ENCODE results near the gene FAM200C. TPM values are rescaled to one million over a fixed set of nuclear protein-coding genes. Genes with fewer than 3 reads are reported as not detected.

Gene FAM200C
- total RNA-seq, 1 donor from 2014 or later, result 4.3 TPM

GRCh38 chr5:160419458-160420330, 19.8 kb upstream of the FAM200C start:
- no peak for DNase-seq (ENCODE audit: low read depth)

- peak; percentile 90 for DNase-seq (ENCODE audit: low read depth)
Measured at GRCh38 chr5:160418561-160419457, 19.0 kb upstream of the FAM200C start, which contains the start of gene SLU7. TSS of gene SLU7 (minus strand) at chr5:160419081. CDS start at chr5:160415294, 3,787 bp downstream.

- DNase-seq (ENCODE audit: low read depth), result peak; percentile 15
Measured at GRCh38 chr5:160398806-160399205, 1.0 kb downstream of the FAM200C start.

- no peak for DNase-seq (ENCODE audit: low read depth)
Measured at GRCh38 chr5:160397492-160397891, 2.4 kb downstream of the FAM200C start.

- DNase-seq (ENCODE audit: low read depth), result no peak
Measured at GRCh38 chr5:160395111-160395510, 4.7 kb downstream of the FAM200C start.

- peak; percentile 44 for DNase-seq (ENCODE audit: low read depth)
Measured at GRCh38 chr5:160390787-160391696, 8.8 kb downstream of the FAM200C start.

GRCh38 chr5:160387445-160387844, 12.4 kb downstream of the FAM200C start:
- DNase-seq (ENCODE audit: low read depth), result no peak

GRCh38 chr5:160385496-160385895, 14.4 kb downstream of the FAM200C start:
- DNase-seq (ENCODE audit: low read depth), result no peak

- no peak for DNase-seq (ENCODE audit: low read depth)
Measured at GRCh38 chr5:160384681-160385080, 15.2 kb downstream of the FAM200C start.

GRCh38 chr5:160382346-160382745, 17.5 kb downstream of the FAM200C start:
- no peak for DNase-seq (ENCODE audit: low read depth)

GRCh38 chr5:160380041-160380440, 19.8 kb downstream of the FAM200C start:
- DNase-seq (ENCODE audit: low read depth), result no peak

- no peak for DNase-seq (ENCODE audit: low read depth)
Measured at GRCh38 chr5:160379511-160379910, 20.3 kb downstream of the FAM200C start.

- DNase-seq (ENCODE audit: low read depth), result no peak
Measured at GRCh38 chr5:160378330-160378729, 21.5 kb downstream of the FAM200C start.

GRCh38 chr5:160377651-160378050, 22.2 kb downstream of the FAM200C start:
- no peak for DNase-seq (ENCODE audit: low read depth)

GRCh38 chr5:160376416-160376815, 23.4 kb downstream of the FAM200C start:
- DNase-seq (ENCODE audit: low read depth), result no peak

- DNase-seq (ENCODE audit: low read depth), result no peak
Measured at GRCh38 chr5:160375701-160376100, 24.2 kb downstream of the FAM200C start.

GRCh38 chr5:160375166-160375565, 24.7 kb downstream of the FAM200C start:
- DNase-seq (ENCODE audit: low read depth), result no peak

GRCh38 chr5:160371294-160371693, 28.6 kb downstream of the FAM200C start:
- DNase-seq (ENCODE audit: low read depth), result no peak

- DNase-seq (ENCODE audit: low read depth), result no peak
Measured at GRCh38 chr5:160370713-160371034, 29.2 kb downstream of the FAM200C start.

GRCh38 chr5:160369990-160370712, 29.7 kb downstream of the FAM200C start, which contains the start of gene C1QTNF2:
TSS of gene C1QTNF2 (minus strand) at chr5:160370626. CDS start at chr5:160355011, 15,615 bp downstream.
- DNase-seq (ENCODE audit: low read depth), result no peak

GRCh38 chr5:160367885-160368284, 32.0 kb downstream of the FAM200C start:
- no peak for DNase-seq (ENCODE audit: low read depth)
